ENCODE measurements around the gene PLEKHH1. TPM values are rescaled to one million over a fixed set of nuclear protein-coding genes. Genes with fewer than 3 reads are reported as not detected.

PLEKHH1 gene
- total RNA-seq, 1 experiment from 2014 or later = 35.3 TPM

DNA sequence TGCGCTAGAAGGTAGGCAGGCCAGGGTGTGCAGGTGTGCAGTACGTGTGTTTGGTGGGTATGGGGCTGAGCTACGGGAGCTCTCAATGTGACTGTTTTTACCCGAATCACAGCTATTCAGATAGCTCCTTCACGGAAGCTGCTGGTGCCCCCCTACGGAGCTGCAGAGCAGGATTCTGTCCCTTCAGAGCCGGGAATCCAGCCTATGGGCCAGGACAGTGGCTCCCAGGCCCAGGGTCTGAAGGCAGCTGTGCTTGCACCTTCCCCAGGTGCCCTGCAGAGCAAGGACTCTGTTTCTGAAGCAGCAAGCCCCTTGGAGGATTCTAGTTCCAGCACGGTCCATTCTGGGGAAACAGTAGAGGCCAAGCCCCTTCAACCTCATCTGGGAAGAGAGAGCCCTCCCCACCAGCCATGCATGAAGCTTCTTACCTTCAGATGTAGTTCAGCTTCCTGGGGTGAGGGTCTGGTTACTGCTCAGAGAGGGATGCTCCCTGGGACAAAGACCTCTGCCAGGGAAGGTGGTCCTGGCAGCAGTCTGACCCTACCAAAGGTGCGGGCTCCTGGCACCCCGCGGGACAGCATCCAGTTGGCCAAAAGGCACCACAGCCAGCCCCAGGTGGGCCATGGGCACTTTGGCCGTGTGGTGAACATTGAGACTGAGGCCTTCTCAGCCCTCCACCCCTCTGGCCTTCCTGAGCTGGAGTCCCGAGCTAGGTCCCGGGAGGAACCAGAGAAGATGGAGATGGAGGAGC lies 29.1 kb downstream of the PLEKHH1 start:
- TF ChIP-seq CTCF (conservative IDR thresholded peaks at IDR 0.05) = no peak
- no peak overlapping the region for H2BK15ac ChIP-seq (ENCODE audit: low read depth, low read length)
- H3K27me3 Mint-ChIP-seq (ENCODE audit: low read depth) = no peaks in the 10 kb centered on the region
- H3K4me2 ChIP-seq (ENCODE audit: insufficient read depth, insufficient read length, low read length) = no peak overlapping the region
- no peak overlapping the region for H4K8ac ChIP-seq (replicated peaks; ENCODE audit: insufficient read length, low read depth, low read length)
- no peaks in the 10 kb centered on the region for H3K79me1 ChIP-seq (ENCODE audit: insufficient read depth, low read depth, low read length, poor library complexity, severe bottlenecking)
- no peaks in the 10 kb centered on the region for H3K23me2 ChIP-seq (ENCODE audit: insufficient read length, low read depth, low read length, poor library complexity, severe bottlenecking)
- H4K91ac ChIP-seq (ENCODE audit: insufficient read length, low read depth, low read length) = no peak overlapping the region
- no peaks in the 10 kb centered on the region for H3K9me3 Mint-ChIP-seq
- no peak overlapping the region for H2BK20ac ChIP-seq (ENCODE audit: low read depth, low read length, poor library complexity, severe bottlenecking)
- H3K9me3 ChIP-seq (ENCODE audit: control insufficient read depth, low read depth, low read length) = no peaks in the 10 kb centered on the region
- H2BK120ac ChIP-seq (ENCODE audit: low read depth, low read length, poor library complexity, severe bottlenecking) = no peak overlapping the region
- H2BK5ac ChIP-seq (ENCODE audit: insufficient read length, low read length) = no peak overlapping the region
- H3K79me2 ChIP-seq (ENCODE audit: insufficient read depth, low read length) = no peaks in the 10 kb centered on the region
- no peak overlapping the region for H3K23ac ChIP-seq (ENCODE audit: insufficient read length, low read depth, low read length)
- WGBS (ENCODE audit: extremely low coverage, insufficient read length, low lambda C conversion rate) = no CpG with 5 or more reads among the region's 14 CpGs
- H2BK12ac ChIP-seq (ENCODE audit: insufficient read length, low read depth, low read length) = no peak overlapping the region
- H2AFZ ChIP-seq (ENCODE audit: low read length) = no peak overlapping the region
- H3K27ac Mint-ChIP-seq = no peak overlapping the region
- no peak overlapping the region for H3K14ac ChIP-seq (ENCODE audit: insufficient read depth, low read length)
- H4K20me1 ChIP-seq (ENCODE audit: control insufficient read depth, insufficient read depth, insufficient read length) = no peaks in the 10 kb centered on the region
- no peak overlapping the region for H3K56ac ChIP-seq (ENCODE audit: insufficient read length, low read depth, low read length)
- peaks cover 3% of the 10 kb centered on the region; the same call in 1 of the 2 replicates for H3K4me1 ChIP-seq (ENCODE audit: insufficient read depth, low read length)
- no peak overlapping the region for H3K27ac ChIP-seq (ENCODE audit: insufficient read length, low read depth, low read length)
- H3K9ac ChIP-seq (ENCODE audit: extremely low read depth, insufficient read length, low read length) = no peak overlapping the region
- H3K18ac ChIP-seq (ENCODE audit: insufficient read length, low read depth, low read length) = no peak overlapping the region
- peaks cover 22 to 24% of the 10 kb centered on the region in 2 experiments for H3K4me1 Mint-ChIP-seq
- H2AK5ac ChIP-seq (ENCODE audit: insufficient read length, low read length) = no peak overlapping the region
- H3K4me3 Mint-ChIP-seq = no peak overlapping the region
- DNase-seq = no peak
- no peak overlapping the region for H4K5ac ChIP-seq (ENCODE audit: insufficient read length, low read depth, low read length)
- H3K36me3 Mint-ChIP-seq (ENCODE audit: insufficient read depth in 1 of 3, low read depth in 3 of 3) = peaks cover 8 to 52% (median 27%) of the 10 kb centered on the region in 3 experiments
- H3T11ph ChIP-seq (ENCODE audit: low read length) = no peak overlapping the region
- no peaks in the 10 kb centered on the region for H3K27me3 ChIP-seq (ENCODE audit: insufficient read depth, low read length)
- no peak overlapping the region for H3K4ac ChIP-seq (ENCODE audit: low read depth, low read length)

Data from H9 (cell line).